ENCODE results near the gene NLE1. TPM values are rescaled to one million over a fixed set of nuclear protein-coding genes. Genes with fewer than 3 reads are reported as not detected.

NLE1 gene
- total RNA-seq, 1 experiment from 2014 or later, result 39.3 TPM

Other genes starting within 250 kb of the NLE1 start
- 0.70 TPM in 1 of 2 replicates, not detected in the other for gene CCT6B, start 180.8 kb downstream of the NLE1 start, total RNA-seq (2014; rRNA removed; shearing (Covaris generic); ENCODE audit: low replicate concordance)
- 9.8 and 17.8 TPM in 2 replicates for gene ZNF830, start 180.8 kb downstream of the NLE1 start, total RNA-seq (2014; rRNA removed; shearing (Covaris generic); ENCODE audit: low replicate concordance)
- gene LIG3, start 161.8 kb downstream of the NLE1 start, total RNA-seq (2014; rRNA removed; shearing (Covaris generic); ENCODE audit: low replicate concordance), result 42.1 and 83.6 TPM in 2 replicates
- 75.3 and 76.0 TPM in 2 replicates for gene RFFL, start 78.6 kb downstream of the NLE1 start, total RNA-seq (2014; rRNA removed; shearing (Covaris generic); ENCODE audit: low replicate concordance)
- gene RAD51D, start 22.4 kb downstream of the NLE1 start, total RNA-seq (2014; rRNA removed; shearing (Covaris generic); ENCODE audit: low replicate concordance), result 3.6 and 23.7 TPM in 2 replicates
- not detected in 2 replicates for gene FNDC8, start 20.7 kb downstream of the NLE1 start, total RNA-seq (2014; rRNA removed; shearing (Covaris generic); ENCODE audit: low replicate concordance)
- not detected in 2 replicates for gene UNC45B, start 5.5 kb upstream of the NLE1 start, total RNA-seq (2014; rRNA removed; shearing (Covaris generic); ENCODE audit: low replicate concordance)
- not detected in 2 replicates for gene SLC35G3, start 52.1 kb upstream of the NLE1 start, total RNA-seq (2014; rRNA removed; shearing (Covaris generic); ENCODE audit: low replicate concordance)
- 2.3 and 4.7 TPM in 2 replicates for gene SLFN5, start 100.8 kb upstream of the NLE1 start, total RNA-seq (2014; rRNA removed; shearing (Covaris generic); ENCODE audit: low replicate concordance)
- gene SLFN11, start 231.3 kb upstream of the NLE1 start, total RNA-seq (2014; rRNA removed; shearing (Covaris generic); ENCODE audit: low replicate concordance), result 0.03 TPM in 1 of 2 replicates, not detected in the other

Measured in Caki2 (cell line).